ENCODE data around the gene TLCD3B. TPM values are rescaled to one million over a fixed set of nuclear protein-coding genes. Genes with fewer than 3 reads are reported as not detected.

TLCD3B gene
- total RNA-seq, 3 donors from 2014 or later, result 0.29 TPM; not detected in 2

- Histone ChIP-seq H3K27ac (no peak overlapping the region), H3K4me1 (no peaks in the 10 kb centered on the region), H3K36me3 (peaks cover 31% of the 10 kb centered on the region), H3K4me3 (no peak overlapping the region), H3K27me3 (no peaks in the 10 kb centered on the region), H3K9me3 (no peaks in the 10 kb centered on the region)
- intact Hi-C loops (cut with DNase I; ENCODE audit: low total_unique reads), result no loop called here
- no peak for TF ChIP-seq POLR2AphosphoS5 (IDR thresholded peaks at IDR 0.05)
- no peak for TF ChIP-seq POLR2A (IDR thresholded peaks at IDR 0.05)
- TF ChIP-seq CTCF (IDR thresholded peaks at IDR 0.05), result no peak
- DNase-seq (ENCODE audit: low spot score in 2 of 2), result no peak
Observed at GRCh38 chr16:29987371-29988085, 43.5 kb downstream of the TLCD3B start.

DNA sequence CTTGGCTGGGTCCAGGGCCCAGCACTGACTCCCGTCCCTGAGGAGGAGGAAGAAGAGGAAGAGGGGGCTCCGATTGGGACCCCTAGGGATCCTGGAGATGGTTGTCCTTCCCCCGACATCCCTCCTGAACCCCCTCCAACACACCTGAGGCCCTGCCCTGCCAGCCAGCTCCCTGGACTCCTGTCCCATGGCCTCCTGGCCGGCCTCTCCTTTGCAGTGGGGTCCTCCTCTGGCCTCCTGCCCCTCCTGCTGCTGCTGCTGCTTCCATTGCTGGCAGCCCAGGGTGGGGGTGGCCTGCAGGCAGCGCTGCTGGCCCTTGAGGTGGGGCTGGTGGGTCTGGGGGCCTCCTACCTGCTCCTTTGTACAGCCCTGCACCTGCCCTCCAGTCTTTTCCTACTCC is 44.1 kb downstream of the TLCD3B start:
- H3K9me3 ChIP-seq, result no peaks in the 10 kb centered on the region
- DNase-seq (ENCODE audit: low spot score in 2 of 2), result no peak
- no peaks in the 10 kb centered on the region for H3K4me1 ChIP-seq
- peaks cover 31% of the 10 kb centered on the region for H3K36me3 ChIP-seq
- H3K27ac ChIP-seq, result no peak overlapping the region
- H3K4me3 ChIP-seq, result no peak overlapping the region
- H3K27me3 ChIP-seq, result no peaks in the 10 kb centered on the region
- intact Hi-C loops (cut with DNase I; ENCODE audit: low total_unique reads), result no loop called here
- TF ChIP-seq POLR2A (IDR thresholded peaks at IDR 0.05), result no peak
- TF ChIP-seq POLR2AphosphoS5 (IDR thresholded peaks at IDR 0.05), result no peak
- no peak for TF ChIP-seq CTCF (IDR thresholded peaks at IDR 0.05)

- Histone ChIP-seq H3K4me1 (no peaks in the 10 kb centered on the region), H3K36me3 (peaks cover 31% of the 10 kb centered on the region), H3K4me3 (no peak overlapping the region), H3K27me3 (no peaks in the 10 kb centered on the region), H3K27ac (no peak overlapping the region), H3K9me3 (no peaks in the 10 kb centered on the region)
- DNase-seq (ENCODE audit: low spot score in 2 of 2), result no peak
- TF ChIP-seq POLR2A (IDR thresholded peaks at IDR 0.05) (no peak), POLR2AphosphoS5 (IDR thresholded peaks at IDR 0.05) (no peak), CTCF (IDR thresholded peaks at IDR 0.05) (no peak)
- intact Hi-C loops (cut with DNase I; ENCODE audit: low total_unique reads), result no loop called here
Observed at GRCh38 chr16:29986231-29986630, 44.8 kb downstream of the TLCD3B start.

DNA sequence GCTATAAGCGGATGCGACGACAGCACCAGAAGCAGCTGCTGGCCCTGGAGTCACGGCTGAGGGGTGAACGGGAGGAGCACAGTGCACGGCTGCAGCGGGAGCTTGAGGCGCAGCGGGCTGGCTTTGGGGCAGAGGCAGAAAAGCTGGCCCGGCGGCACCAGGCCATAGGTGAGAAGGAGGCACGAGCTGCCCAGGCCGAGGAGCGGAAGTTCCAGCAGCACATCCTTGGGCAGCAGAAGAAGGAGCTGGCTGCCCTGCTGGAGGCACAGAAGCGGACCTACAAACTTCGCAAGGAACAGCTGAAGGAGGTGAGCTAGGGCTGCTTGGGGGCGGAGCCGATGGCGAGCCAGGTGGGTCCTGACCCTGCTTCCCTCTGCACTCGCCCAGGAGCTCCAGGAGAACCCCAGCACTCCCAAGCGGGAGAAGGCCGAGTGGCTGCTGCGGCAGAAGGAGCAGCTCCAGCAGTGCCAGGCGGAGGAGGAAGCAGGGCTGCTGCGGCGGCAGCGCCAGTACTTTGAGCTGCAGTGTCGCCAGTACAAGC is 45.7 kb downstream of the TLCD3B start:
- intact Hi-C loops (cut with DNase I; ENCODE audit: low total_unique reads), result no loop called here
- DNase-seq (ENCODE audit: low spot score in 2 of 2), result no peak
- H3K4me3 ChIP-seq, result no peak overlapping the region
- H3K4me1 ChIP-seq, result no peaks in the 10 kb centered on the region
- TF ChIP-seq POLR2A (IDR thresholded peaks at IDR 0.05) (no peak), POLR2AphosphoS5 (IDR thresholded peaks at IDR 0.05) (no peak), CTCF (IDR thresholded peaks at IDR 0.05) (no peak)
- H3K27me3 ChIP-seq, result no peaks in the 10 kb centered on the region
- H3K36me3 ChIP-seq, result peaks cover 39% of the 10 kb centered on the region
- no peaks in the 10 kb centered on the region for H3K9me3 ChIP-seq
- no peak overlapping the region for H3K27ac ChIP-seq

- Histone ChIP-seq H3K36me3 (peaks cover 34% of the 10 kb centered on the region), H3K4me3 (no peak overlapping the region), H3K27me3 (no peaks in the 10 kb centered on the region), H3K4me1 (no peaks in the 10 kb centered on the region), H3K27ac (no peak overlapping the region), H3K9me3 (no peaks in the 10 kb centered on the region)
- no peak for DNase-seq (ENCODE audit: low spot score in 2 of 2)
- TF ChIP-seq POLR2A (IDR thresholded peaks at IDR 0.05), result no peak
- no peak for TF ChIP-seq POLR2AphosphoS5 (IDR thresholded peaks at IDR 0.05)
- TF ChIP-seq CTCF (IDR thresholded peaks at IDR 0.05), result no peak
- intact Hi-C loops (cut with DNase I; ENCODE audit: low total_unique reads), result no loop called here
Observed at GRCh38 chr16:29984764-29985147, 46.3 kb downstream of the TLCD3B start.
